Central memory CD4-positive, alpha-beta T cell (primary cell): ENCODE results near the gene SMYD3.
"Not testable (repeated sequence)": the region's sequence is repeated elsewhere in the genome, so short reads cannot be mapped to it uniquely, and the experiment has no call there.

Experiments used
- DNase-seq: peaks from one replicate; pipeline ENCODE4 v3.0.0; 2022

SMYD3 gene

DNA sequence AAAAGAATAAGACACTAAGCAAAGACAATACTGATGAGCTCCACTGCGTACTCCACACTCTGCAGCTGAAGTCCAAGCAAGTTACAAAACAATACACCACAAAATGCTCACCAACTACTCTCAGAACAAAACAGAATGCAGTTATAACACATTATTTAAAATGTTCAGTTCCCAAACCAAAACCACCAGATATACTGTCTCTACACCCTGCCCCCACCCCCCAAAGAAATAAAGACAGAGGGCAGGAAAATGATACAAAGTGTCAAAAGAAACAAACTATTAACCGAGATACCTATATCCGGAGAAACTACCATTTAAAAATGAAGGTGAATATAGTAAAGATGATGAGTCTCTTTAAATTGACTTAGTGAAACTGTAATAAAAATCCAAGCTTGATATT lies 729.3 kb downstream of the SMYD3 start:
- DNase-seq, result no peak

DNA sequence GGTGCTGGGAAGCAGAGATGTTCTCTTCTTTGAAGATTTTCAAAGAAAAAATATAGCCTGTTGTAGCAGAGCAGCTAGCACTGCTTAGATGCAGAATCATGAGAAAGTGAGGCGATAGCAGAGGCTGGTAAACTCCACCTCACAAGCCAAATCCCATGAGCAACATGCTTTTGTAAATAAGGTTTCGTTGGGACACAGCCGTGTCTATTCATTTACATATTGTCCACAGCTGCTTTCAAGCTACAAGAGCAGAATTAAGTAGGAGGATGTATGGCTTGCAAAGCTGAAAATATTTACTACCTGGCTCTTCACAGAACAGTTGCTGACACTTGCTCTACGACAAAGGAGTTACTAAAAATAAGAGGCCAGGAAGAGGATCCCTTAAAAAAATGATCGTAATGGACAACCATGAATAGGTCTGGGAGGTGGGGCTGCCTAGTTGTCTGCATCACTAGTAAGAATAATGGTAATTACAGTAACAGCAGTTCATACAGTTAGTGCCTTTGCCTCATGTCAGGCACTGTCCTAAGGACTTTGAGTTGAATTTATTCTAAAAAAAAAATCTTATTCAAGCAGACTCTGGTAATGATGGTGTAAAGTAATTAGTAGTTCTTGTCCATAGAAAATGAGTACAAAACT lies 730.3 kb downstream of the SMYD3 start:
- no peak for DNase-seq

DNA sequence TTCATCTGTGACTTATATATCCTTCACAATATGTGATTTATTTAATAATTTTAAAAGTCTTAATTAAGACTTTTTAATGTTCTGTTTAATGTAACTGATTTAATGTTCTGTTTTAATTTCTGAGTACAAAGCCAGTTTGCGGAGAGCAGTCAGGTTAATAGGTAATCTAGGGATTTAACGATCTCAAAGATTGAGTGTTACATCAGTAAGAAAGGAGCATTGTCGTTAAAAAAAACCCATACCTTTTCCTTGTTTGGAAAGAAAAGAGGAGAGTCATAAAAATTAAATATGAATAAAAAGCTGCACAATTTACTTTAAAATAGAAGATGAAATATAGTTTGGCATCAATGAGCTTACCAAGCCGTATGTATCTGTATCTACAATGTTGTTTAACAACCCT lies 730.9 kb downstream of the SMYD3 start:
- DNase-seq, result no peak

DNA sequence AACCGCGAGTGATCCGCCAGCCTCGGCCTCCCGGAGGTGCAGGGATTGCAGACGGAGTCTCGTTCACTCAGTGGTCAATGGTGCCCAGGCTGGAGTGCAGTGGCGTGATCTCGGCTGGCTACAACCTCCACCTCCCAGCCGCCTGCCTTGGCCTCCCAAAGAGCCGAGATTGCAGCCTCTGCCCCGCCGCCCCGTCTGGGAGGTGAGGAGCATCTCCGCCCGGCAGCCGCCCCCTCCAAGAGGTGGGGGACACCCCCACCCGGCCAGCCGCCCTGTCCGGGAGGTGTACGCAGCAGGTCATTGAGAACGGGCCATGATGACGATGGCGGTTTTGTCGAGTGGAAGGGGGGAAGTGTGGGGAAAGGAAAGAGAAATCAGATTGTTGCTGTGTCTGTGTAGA lies 732.1 kb downstream of the SMYD3 start:
- not testable (repeated sequence) for DNase-seq

DNA sequence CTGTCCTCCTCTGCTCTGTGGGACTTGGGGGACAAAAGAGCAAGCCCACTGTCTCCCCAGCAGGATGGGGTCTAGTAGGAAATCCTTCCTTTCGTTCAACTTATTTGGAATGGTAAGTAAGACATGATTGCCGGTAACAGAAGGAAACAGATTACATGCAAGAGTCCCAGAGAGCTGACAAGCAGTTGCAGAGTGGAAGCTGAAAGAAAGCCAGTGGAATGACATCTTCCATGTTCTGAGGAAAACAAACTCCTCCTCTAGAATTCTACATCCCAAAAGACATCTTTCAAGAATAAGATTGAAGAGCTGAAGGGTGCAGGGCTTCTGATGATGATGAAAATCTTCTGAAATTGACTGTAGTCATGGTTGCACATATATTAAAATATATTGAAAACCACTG lies 732.9 kb downstream of the SMYD3 start:
- no peak for DNase-seq

DNA sequence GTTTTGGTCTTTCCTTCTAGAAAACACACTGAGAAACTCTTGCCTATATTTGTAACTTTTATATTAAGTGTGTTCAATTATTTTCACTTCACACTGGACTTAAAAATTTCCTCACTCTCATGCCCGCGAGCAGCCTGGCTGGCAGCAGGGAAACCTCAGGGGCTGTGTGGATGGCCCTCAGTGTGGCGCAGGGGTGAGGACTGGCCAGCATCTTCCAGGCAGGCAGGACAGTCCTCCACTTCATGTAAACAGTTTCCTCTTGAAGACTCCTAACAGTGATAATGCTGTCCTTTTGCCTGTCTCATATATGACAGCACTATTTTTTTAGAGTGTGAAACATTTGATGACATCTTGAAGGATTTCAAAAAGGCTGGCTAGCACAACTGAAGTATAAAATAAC lies 733.7 kb downstream of the SMYD3 start:
- DNase-seq, result no peak

DNA sequence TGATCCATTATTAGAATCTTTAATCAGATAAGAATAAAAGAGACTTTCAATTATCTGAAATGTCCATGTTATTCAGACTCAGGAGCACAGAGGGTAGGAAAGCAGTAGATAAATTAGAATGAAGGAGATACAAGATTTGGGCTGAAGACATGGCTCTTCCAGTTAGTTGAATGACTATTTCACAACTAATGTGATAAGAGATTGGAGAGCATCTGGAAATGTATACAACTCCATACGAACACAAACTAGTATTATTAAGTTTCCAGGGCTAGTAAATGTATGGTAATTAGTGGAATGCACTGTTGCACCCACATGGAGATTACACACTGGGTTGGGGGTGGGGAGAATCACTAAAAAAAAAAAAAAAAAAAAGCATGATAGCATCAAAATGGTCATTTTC lies 734.3 kb downstream of the SMYD3 start:
- no peak for DNase-seq

DNA sequence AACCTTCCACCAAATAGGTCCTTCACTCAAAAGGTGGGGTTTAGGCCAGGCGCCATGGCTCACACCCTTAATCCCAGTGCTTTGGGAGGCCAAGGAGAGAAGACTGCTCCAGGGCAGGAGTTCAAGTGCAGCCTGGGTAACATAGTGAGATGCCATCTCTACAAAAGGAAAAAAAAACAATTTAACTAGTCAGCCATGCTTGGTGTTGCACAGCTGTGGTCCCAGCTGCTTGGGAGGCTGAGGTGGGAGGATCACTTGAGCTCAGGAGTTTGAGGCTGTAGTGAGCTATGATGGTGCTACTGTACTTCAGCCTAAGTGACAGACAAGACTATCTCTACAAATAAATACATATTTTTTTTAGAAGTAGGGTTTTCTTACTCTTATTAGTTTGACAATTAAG lies 734.8 kb downstream of the SMYD3 start:
- DNase-seq, result no peak

DNA sequence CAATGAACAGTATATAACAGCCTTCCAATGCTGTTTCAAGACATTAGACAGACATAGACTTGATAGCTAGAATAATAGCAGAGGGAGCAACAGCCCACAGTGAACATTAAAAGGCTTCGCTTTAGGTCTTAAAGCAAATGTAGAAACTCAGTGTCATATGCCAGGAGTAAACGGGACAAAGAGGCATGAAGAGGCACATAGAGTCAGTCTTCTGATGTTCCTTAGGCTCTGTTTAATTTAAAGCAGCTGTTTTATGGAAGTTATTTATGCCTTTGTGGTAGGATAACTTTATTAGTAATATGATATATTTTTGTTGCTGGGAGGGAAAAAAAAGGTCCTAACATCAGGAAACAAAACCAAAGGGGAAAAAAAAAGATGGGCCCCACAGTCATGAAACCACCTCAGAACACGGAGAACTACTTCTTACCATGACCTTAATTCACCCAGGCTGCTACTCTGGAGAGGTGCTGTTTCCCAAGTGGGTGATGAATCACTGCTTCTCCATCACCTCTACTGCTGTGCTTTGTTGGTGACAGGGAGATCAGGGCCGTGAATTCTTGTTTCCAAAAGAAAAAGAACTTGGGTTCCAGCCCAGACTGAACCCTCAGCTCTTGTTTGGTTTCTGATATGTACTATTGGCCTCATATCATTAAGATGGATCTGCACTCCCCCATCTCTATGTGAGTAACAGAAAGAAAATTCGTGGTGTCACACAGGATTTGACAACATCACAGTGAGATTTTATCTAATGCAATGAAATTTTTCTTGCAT lies 735.4 kb downstream of the SMYD3 start:
- no peak for DNase-seq

DNA sequence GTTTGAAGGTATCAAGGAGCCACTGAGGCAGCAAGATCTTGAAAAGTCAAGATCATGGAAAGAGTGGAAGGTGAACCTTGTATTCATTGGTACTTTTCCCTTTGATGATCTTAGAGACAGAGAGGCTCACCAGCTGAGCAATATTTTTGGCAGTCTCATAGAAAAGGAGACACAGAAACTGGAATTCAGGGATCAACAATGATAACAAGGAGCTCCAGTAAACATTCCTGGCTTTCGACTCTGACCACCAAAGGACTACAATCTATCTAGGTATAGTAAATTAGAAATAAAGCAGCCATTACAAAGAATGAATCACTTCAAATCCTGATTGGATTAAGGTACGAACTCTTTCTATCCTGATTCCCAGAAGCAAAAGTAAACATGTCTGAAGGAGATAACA lies 736.9 kb downstream of the SMYD3 start:
- DNase-seq, result no peak

DNA sequence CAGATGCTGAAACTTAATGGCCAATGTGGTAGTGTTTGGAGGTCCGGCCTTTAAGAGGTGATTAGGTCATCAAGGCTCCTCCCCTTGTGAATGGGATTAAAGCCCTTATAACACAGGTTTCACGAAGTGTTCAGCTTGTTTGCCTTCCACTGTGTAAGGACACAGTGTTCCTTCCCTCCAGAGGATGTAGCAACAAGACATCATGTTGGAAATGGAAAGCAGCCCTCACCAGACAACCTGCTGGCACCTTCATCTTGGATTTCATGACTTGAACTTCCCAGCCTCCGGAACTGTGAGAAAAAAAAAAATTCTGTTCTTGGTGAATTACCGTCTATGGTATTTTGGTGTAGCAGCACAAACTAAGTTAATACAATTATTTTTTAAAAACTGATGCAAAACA lies 738.5 kb downstream of the SMYD3 start:
- DNase-seq, result no peak

DNA sequence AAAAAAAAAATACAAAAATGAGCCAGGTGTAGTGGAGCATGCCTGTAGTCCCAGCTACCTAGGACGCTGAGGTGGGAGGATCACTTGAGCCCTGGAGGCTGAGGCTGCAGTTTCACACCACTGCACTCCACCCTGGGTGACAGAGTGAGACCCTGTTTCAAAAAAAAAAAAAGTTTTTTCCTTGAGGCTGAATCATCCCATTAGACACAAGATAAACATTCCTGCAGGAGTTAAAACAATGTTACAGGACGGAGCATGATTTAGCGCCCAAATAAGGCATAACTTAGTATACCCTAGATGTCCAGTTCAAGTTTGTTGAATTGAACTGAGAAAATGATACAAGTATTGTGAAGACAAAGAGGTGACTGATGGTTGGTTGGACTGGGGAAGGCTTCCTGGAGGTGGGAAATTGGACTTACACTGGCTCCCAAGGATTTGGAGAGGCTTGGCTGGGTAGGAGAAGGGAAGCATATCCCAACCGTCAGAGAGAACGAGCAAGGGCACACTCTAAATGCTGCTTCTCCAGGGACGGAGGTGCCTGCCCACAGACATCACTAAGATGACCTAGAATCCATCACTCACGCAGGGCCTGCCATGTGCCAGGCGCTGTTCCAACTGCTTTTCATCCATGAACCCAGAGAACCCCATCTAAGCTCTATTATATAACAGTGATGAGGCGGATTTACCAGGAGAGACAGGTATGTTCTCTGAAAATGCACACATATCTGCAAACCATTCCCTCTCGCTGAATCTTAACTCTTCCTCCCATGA lies 741.7 kb downstream of the SMYD3 start:
- no peak for DNase-seq

DNA sequence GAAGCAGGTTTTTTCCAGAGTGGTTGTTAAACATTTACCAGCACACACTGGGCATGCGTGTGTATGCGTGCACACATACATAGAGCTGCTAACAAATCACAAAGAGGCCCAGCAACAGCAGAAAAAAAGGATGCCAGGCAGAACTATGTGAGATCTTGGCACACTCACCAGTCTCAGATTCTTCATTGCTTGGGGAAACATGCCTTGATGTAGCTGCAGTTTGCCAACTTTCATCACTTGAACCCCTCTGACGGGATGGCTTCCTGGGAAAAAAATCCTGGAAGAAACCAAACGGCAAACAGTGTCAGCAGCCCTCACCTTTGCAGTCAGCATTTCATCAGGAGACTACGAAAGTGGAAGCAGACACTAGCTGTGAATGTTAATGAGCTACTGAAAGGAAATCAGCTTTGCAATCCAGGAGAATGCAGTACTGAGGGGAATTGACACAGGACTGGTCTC lies 743.2 kb downstream of the SMYD3 start:
- DNase-seq, result no peak

DNA sequence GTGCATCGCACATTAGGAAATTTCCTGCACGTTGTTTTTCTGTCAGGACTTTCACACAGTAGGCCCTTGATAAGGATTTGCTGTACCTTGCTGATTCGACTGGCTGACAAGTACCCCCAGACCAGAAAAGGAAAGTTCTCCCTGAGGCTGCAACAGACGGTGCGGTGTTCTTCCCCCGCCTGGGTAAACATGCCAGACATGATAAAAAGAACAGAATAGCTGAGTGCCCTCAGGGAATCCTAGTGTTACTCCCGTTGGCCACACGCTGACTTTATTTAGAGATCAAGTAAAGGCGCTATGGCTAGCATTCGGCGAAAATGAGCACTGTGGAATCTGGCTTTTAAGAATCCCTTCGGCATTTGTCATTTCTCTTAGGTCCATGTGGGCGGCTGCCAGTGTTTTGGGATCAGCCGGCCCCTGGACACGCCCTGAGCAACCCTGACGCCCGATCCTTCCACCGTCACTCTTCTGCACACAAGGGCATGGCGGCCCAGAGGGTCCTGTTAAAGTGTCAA lies 744.6 kb downstream of the SMYD3 start:
- DNase-seq, result no peak

DNA sequence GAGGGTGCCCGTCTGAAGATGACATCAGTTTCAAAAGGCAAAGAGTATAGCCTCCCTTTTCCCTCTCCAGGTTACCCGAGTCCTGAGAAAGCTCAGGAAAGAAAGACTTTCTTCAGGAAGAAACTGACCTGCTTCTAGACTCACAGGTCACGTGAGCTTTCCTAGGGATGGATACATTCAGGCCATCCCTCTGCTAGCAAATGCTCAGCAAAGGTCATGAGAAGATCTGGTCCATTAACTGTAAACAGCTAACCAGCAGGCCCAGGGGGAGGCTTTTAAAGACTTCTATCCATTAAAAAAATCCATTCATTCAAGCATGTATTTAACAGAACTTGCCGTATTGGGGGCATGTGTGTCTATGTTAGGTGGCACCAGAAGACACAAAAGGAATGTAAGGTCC lies 746.8 kb downstream of the SMYD3 start:
- no peak for DNase-seq

DNA sequence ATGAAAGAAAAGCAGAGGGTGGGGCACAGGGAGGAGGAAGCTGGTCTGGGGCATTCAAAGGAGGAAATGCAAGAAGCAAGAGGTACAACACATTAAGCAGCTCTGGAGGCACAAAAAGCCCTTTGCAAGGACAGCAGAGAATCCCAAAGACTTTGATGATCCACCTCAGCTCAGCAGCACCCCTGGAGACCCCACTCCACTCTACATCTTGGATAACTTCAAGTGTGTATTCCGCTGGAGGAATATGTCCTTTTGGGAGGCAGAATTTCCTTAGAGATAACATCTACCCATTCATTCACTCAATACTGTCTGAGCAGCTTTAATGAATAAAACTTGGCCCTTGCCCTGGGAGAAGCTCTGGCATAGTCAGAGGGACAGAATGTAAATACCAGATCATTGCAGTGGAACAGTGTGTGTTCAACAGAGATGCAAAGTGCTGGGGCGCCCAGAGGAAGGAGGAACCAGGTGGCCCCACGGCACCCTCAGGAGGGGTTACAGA lies 752.6 kb downstream of the SMYD3 start:
- no peak for DNase-seq

DNA sequence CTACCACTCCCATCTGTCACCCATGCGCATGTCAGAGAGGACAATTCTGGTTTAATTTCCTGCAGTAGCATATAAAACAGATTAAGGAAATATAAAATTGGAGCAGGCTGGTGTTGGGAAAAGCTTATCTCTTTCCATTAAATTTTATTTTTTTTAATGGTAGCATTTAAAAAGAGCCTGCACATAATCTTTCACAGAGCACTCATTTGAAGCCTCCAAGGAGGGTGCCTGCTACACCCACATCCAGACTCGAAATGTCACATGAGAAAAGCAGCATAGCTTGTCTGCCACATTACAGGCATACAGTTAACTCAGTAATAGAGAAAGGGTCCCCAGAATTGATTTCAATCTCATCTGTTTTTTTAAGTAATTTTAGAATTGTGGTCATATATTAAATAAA lies 753.3 kb downstream of the SMYD3 start:
- no peak for DNase-seq

DNA sequence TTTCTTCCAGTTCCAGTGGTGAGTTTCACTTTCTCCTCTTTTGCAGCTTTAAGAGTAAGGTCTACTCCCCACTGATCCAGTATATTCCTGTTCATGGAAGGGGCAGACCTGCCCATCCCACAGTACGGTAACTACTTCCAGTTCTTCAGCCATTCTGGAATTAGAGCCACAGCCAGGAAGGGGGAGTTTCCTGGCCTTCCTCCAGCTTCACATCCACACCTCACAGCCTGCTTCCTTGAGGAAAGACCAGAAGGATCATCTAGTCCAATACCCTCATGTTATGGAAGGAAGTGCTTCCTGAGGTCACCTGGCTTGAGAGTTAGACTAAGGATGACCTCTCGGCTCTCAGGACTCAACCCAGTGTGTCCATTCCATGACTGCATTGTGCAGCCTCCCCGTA lies 754.5 kb downstream of the SMYD3 start:
- DNase-seq, result no peak

DNA sequence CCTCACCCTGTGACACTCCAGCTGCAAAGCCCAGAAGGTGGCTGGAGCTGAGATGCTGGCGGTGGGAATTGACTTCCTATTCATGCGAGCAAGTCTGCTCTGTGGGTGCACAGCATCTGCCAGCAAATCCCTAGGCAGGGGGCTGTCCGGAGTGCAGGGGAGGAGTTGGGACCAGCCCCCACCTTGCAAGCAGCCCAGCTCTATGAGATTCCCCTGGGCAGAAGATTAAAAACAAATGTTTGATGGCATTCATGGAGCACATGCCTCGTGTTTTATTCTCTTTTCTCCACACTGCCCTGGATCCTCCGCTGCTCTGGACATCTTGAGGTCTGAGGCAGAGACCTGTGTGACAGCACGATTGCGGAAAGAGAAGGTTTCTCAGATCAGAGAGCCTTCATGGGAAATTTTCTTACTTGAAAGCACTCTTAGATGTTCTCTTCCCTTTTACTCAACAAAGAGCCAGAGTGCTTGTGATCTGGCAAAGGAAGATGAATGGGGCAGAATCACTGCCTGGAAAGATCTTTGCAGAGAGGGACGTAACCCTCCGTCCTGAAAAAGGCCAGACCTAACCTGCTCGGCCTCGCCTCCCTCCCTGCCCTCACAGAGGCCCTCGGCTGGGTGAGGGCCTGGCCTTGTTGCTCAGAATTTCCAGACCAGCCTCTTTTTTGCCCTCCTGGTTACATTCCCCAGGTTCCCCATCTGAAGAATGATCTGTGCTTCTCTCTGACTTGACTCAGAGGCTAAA lies 755.2 kb downstream of the SMYD3 start:
- no peak for DNase-seq

DNA sequence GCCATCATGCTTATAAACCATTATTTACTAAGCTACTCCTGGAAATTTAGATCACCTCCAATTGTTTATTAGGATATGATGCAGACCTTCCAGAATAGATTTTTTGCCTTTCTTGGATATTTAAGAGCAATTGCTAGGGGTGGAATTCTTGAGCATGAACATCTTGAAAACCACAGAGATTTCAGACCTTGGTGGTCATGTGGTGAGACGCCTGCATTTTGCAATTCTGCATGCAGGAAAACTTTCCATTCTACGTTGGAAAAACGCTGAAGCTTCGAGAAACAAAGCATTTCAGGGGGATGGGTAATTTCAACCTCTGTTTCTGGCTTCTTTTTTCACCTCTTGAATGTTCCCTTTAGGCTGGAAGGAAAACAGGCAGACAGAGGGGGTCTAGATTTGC lies 756.0 kb downstream of the SMYD3 start:
- DNase-seq, result no peak

DNA sequence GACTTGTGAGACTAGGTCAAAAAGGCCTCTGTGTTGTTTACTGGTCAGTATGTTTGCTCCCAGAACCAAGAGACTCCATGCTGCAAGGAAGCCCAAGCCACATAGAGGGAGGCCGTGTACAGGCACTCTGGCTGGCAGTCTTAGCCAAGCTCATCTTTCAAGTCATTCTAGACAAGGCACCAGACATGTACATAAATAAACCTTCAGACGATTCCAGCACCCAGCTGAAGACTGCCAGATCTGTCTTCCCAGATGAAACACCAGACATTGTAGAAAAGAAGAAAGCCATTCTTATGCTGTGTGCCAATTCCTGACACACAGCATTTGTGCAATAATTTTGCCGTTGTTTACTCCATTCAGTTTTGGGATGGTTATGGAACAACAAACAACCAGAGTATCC lies 756.8 kb downstream of the SMYD3 start:
- no peak for DNase-seq

DNA sequence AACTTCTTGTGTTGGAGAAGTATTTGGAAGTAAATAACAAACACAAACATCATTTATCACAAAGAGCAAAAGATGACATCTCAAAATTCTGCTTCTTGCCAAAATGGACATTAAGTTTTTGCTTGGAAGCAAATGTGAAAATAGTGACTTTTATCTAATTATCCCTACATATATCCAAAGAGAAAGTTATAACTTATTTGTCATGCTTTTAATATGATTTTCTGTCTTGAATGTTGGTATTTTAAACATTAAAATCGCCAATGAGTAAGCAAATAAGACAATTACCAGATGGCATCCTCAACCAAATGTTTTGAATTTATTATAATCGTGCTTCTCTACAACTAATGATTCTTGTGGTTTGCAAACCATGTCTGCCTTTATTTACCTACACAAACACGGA lies 758.0 kb downstream of the SMYD3 start:
- DNase-seq, result no peak

DNA sequence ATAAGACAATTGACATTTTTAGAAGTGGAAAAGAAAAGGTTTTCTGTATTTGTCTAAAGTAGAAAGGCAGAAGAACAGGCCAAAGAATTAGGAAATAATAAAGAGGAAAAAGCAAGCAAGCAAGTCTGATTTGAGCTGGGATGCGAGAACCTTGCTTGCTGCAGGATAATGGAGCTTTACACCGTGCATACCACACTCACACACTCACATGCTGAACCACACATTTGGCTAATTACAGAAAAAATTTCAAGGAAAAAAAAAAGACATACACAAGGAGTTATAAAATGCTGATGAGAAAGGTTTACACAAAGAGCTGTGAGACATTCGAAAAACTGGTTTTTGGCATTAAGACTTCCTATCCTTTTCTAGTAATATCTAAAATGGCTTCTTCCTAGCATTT lies 758.4 kb downstream of the SMYD3 start:
- DNase-seq, result no peak
